ENCODE data around the gene YJEFN3. TPM values are rescaled to one million over a fixed set of nuclear protein-coding genes. Genes with fewer than 3 reads are reported as not detected.

Gene YJEFN3
- total RNA-seq, 1 experiment from 2014 or later, result 7.9 TPM

DNA sequence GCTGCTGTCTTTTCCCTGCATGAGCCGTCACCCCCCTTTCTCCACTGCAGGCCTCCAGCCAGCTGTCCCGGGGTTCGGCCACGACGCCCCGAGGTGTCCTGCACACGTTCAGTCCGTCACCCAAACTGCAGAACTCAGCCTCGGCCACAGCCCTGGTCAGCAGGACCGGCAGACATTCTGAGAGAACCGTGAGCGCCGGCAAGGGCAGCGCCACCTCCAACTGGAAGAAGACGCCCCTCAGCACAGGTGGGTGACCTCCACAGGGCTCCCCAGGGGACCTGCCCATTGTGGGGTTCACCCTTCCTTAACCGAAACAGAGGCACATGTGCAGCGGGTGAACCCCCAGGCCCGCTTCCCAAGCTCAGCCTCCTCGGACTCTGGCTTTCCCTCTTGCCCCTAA, 26.4 kb upstream of the YJEFN3 start:
- no peaks in the 10 kb centered on the region for H4K20me1 ChIP-seq (ENCODE audit: insufficient read depth, low read depth, low read length)
- no peak overlapping the region for H3K4me3 ChIP-seq (ENCODE audit: low read length)
- H3K36me3 ChIP-seq (ENCODE audit: insufficient read depth, low read length), result 0 out of 2 replicates have a peak, but pooled peaks cover 10% of the 10 kb centered on the region
- no peak overlapping the region for H3K9ac ChIP-seq (ENCODE audit: low read length)
- H3K27me3 ChIP-seq (ENCODE audit: low read length), result no peaks in the 10 kb centered on the region
- H3K4me2 ChIP-seq (ENCODE audit: low read depth, low read length, poor library complexity, severe bottlenecking), result no peak overlapping the region
- H3K79me2 ChIP-seq (ENCODE audit: low read length), result no peaks in the 10 kb centered on the region
- H3K9me3 ChIP-seq (ENCODE audit: low read length), result no peaks in the 10 kb centered on the region
- no peak for DNase-seq
- H3K27ac ChIP-seq (ENCODE audit: low read length), result no peak overlapping the region
- H3K4me1 ChIP-seq (ENCODE audit: low read length), result no peaks in the 10 kb centered on the region
- H3K9me2 ChIP-seq (replicated peaks; ENCODE audit: insufficient read depth, low read length), result no peaks in the 10 kb centered on the region
- no peak overlapping the region for H2AFZ ChIP-seq (ENCODE audit: low read length)

DNA sequence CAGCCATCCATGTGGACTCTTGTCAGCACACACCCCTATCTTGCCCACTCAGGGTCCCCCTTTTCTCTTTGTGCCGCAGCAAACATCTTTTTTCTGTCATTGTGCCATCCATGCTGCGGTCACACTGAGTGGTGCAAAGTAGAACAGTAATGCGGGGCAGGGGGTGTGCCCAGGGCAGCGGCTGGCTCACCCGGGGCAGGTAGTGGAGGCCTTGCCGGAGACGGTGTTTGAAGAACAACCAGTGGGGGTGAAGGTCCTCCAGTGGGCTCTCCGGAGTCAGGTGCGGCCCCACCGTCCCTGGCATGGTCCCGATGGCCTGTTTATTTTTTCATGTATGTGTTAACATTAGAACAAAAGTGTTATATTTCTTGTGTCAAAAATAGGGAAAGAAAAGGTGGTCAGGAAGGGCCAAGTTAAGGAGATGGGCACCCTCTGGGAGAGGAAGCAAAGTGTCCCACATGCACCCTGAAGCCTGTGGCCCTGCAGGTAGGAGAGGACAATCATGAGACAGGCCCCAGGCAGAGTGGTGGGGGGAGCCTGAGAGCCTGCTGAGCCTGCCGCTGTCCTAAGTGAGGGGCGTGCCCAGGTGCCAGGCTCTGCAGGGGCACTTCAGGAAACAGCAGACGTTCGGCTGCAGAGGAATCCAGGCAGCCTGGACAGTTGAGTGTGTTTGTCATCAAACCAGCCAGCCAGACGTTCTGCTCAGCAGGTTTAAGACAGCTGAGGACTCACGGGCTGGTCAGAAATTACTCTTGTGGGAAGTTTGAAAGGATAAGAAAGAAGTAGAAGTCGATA, 25.7 kb upstream of the YJEFN3 start:
- Histone ChIP-seq H3K9ac (ENCODE audit: low read length) (no peak overlapping the region), H3K4me2 (ENCODE audit: low read depth, low read length, poor library complexity, severe bottlenecking) (no peak overlapping the region)

DNA sequence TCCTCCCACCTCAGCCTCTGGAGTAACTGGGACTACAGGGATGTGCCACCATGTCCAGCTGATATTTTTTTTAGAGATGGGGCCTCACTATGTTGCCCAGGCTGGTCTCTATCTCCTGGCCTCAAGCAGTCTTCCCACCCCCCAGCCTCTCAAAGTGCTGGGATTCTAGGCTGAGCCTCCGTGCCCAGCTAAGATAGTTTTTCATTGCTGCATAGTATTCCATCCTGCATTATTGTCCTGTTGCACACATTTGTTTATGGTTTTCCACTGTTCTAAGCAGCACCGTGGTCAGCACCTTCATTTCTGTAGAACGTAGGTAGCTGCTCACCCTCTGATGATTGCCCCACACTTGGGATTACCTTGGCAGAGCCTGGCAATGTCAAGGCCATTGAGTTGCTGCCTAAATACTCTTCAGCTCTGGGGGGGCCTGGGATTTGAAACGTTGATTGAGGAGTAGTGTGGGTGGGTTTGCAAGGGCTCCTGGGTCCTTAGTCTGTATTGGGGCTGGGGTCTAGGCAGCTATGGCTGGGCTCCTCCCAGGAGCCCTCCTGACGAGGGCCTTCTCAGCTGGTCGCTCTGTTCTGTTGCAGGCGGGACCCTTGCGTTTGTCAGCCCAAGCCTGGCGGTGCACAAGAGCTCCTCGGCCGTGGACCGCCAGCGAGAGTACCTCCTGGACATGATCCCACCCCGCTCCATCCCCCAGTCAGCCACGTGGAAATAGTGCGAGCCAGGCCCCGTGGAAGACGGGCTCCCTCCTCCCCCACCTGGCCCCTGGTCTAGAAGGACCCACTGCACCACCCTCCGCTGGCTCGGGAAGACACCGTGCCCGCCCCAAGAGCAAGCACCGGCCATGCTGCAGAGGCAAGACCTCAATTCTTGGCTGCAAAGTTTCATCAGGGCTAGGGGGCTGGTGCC, 23.7 kb upstream of the YJEFN3 start:
- H3K9me2 ChIP-seq (replicated peaks; ENCODE audit: insufficient read depth, low read length), result no peaks in the 10 kb centered on the region
- H3K27ac ChIP-seq (ENCODE audit: low read length), result no peak overlapping the region
- H3K79me2 ChIP-seq (ENCODE audit: low read length), result no peaks in the 10 kb centered on the region
- no peaks in the 10 kb centered on the region for H4K20me1 ChIP-seq (ENCODE audit: insufficient read depth, low read depth, low read length)
- no peak overlapping the region for H3K4me2 ChIP-seq (ENCODE audit: low read depth, low read length, poor library complexity, severe bottlenecking)
- H3K36me3 ChIP-seq (ENCODE audit: insufficient read depth, low read length), result 0 out of 2 replicates have a peak, but pooled peaks cover 10% of the 10 kb centered on the region
- no peaks in the 10 kb centered on the region for H3K9me3 ChIP-seq (ENCODE audit: low read length)
- no peak overlapping the region for H3K9ac ChIP-seq (ENCODE audit: low read length)
- no peak overlapping the region for H2AFZ ChIP-seq (ENCODE audit: low read length)
- H3K27me3 ChIP-seq (ENCODE audit: low read length), result no peaks in the 10 kb centered on the region
- no peak for DNase-seq
- no peaks in the 10 kb centered on the region for H3K4me1 ChIP-seq (ENCODE audit: low read length)
- H3K4me3 ChIP-seq (ENCODE audit: low read length), result no peak overlapping the region

More for the DNA sequence above, 25.7 kb upstream of the YJEFN3 start:
- Histone ChIP-seq H3K9me2 (replicated peaks; ENCODE audit: insufficient read depth, low read length) (no peaks in the 10 kb centered on the region), H4K20me1 (ENCODE audit: insufficient read depth, low read depth, low read length) (no peaks in the 10 kb centered on the region), H3K4me1 (ENCODE audit: low read length) (no peaks in the 10 kb centered on the region), H3K9me3 (ENCODE audit: low read length) (no peaks in the 10 kb centered on the region), H3K27me3 (ENCODE audit: low read length) (no peaks in the 10 kb centered on the region), H3K79me2 (ENCODE audit: low read length) (no peaks in the 10 kb centered on the region), H3K4me3 (ENCODE audit: low read length) (no peak overlapping the region), H3K27ac (ENCODE audit: low read length) (no peak overlapping the region), H2AFZ (ENCODE audit: low read length) (no peak overlapping the region), H3K36me3 (ENCODE audit: insufficient read depth, low read length) (0 out of 2 replicates have a peak, but pooled peaks cover 10% of the 10 kb centered on the region)
- no peak for DNase-seq

DNA sequence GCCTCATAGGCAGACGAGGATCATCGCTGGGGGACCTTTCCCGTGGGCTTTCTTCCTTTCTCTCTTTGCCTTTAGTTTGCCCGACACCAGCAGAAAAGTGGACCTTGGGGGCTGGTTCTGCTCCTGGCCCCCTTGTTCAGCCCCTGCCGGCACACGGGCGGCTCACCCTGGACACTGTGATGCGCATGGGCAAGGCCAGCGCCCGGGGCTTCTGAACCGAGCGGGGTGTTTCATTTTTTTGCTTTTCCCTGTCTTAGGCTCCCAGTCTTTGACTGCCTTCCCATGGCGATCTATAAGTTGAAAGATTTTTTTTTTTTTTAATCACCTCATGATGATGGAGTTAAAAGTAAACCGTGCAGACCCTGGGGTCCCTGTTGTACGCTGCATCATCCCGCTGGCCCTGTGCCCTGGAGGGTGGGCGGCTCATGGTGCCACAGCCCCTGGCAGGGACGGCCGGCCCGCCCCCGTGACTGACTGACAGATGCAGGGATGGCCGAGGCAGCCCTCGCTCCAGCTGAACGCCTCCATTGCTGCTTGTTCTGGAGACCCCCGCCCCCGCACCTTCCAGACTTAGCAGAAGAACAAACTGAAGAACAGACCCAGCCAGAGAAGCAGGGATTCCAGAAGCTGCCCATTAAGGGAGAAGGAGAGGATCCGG, 22.9 kb upstream of the YJEFN3 start:
- H3K27me3 ChIP-seq (ENCODE audit: low read length), result no peaks in the 10 kb centered on the region
- no peaks in the 10 kb centered on the region for H3K79me2 ChIP-seq (ENCODE audit: low read length)
- H3K9me2 ChIP-seq (replicated peaks; ENCODE audit: insufficient read depth, low read length), result no peaks in the 10 kb centered on the region
- H3K4me3 ChIP-seq (ENCODE audit: low read length), result no peak overlapping the region
- no peak overlapping the region for H2AFZ ChIP-seq (ENCODE audit: low read length)
- no peak overlapping the region for H3K27ac ChIP-seq (ENCODE audit: low read length)
- H3K9me3 ChIP-seq (ENCODE audit: low read length), result no peaks in the 10 kb centered on the region
- H3K4me1 ChIP-seq (ENCODE audit: low read length), result no peaks in the 10 kb centered on the region
- H3K36me3 ChIP-seq (ENCODE audit: insufficient read depth, low read length), result 0 out of 2 replicates have a peak, but pooled peaks cover 10% of the 10 kb centered on the region
- DNase-seq, result no peak
- no peak overlapping the region for H3K4me2 ChIP-seq (ENCODE audit: low read depth, low read length, poor library complexity, severe bottlenecking)
- no peak overlapping the region for H3K9ac ChIP-seq (ENCODE audit: low read length)
- no peaks in the 10 kb centered on the region for H4K20me1 ChIP-seq (ENCODE audit: insufficient read depth, low read depth, low read length)

DNA sequence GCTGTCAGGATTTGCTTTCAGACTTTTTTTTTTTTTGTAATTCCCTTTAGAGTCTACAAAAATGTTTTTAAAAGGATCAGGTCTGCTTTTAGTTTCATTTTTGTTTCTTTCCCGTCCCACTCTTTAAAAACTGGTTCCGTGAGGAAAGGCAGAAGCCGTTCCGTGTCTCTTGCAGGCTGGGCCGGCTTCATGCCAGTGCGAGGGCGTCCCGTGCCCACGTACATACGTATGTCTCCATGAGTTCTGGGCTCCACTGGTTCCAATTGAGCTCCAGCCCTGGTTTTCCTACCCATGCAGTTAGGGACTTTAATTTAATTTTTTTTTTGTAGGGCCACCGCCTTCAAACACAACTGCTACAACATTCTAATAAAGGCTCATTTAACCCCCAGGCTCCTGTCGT, 22.1 kb upstream of the YJEFN3 start:
- DNase-seq, result no peak
- no peak overlapping the region for H3K4me3 ChIP-seq (ENCODE audit: low read length)
- no peaks in the 10 kb centered on the region for H3K79me2 ChIP-seq (ENCODE audit: low read length)
- no peak overlapping the region for H3K4me2 ChIP-seq (ENCODE audit: low read depth, low read length, poor library complexity, severe bottlenecking)
- H3K9ac ChIP-seq (ENCODE audit: low read length), result no peak overlapping the region
- 0 out of 2 replicates have a peak, but pooled peaks cover 10% of the 10 kb centered on the region for H3K36me3 ChIP-seq (ENCODE audit: insufficient read depth, low read length)
- no peaks in the 10 kb centered on the region for H4K20me1 ChIP-seq (ENCODE audit: insufficient read depth, low read depth, low read length)
- no peaks in the 10 kb centered on the region for H3K4me1 ChIP-seq (ENCODE audit: low read length)
- no peaks in the 10 kb centered on the region for H3K9me2 ChIP-seq (replicated peaks; ENCODE audit: insufficient read depth, low read length)
- no peak overlapping the region for H3K27ac ChIP-seq (ENCODE audit: low read length)
- H3K9me3 ChIP-seq (ENCODE audit: low read length), result no peaks in the 10 kb centered on the region
- no peaks in the 10 kb centered on the region for H3K27me3 ChIP-seq (ENCODE audit: low read length)
- H2AFZ ChIP-seq (ENCODE audit: low read length), result no peak overlapping the region

DNA sequence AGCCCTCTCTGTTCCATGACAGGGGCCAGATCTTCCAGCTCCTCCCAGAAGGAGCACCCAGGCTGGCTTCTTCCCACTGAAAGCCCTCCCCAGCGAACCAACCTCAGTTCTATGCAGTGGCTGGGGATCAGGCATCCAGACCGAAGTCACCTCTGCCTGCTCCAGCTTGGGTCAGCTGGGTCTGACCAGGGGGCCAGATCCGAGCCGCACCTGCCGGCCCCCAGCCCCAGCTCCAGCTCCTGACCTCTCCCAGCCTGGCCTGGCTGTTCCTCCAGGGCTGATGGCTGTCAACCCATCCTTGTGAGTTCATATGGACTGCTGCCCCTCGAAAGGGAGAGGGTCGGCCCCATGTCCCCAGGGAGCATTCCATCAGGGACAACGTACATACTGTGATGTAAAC, 21.4 kb upstream of the YJEFN3 start:
- Histone ChIP-seq H3K9me2 (replicated peaks; ENCODE audit: insufficient read depth, low read length) (no peaks in the 10 kb centered on the region), H3K36me3 (ENCODE audit: insufficient read depth, low read length) (0 out of 2 replicates have a peak, but pooled peaks cover 10% of the 10 kb centered on the region), H3K9ac (ENCODE audit: low read length) (no peak overlapping the region), H3K79me2 (ENCODE audit: low read length) (no peaks in the 10 kb centered on the region), H3K4me3 (ENCODE audit: low read length) (no peak overlapping the region), H3K4me2 (ENCODE audit: low read depth, low read length, poor library complexity, severe bottlenecking) (no peak overlapping the region), H3K27ac (ENCODE audit: low read length) (no peak overlapping the region), H3K4me1 (ENCODE audit: low read length) (no peaks in the 10 kb centered on the region), H4K20me1 (ENCODE audit: insufficient read depth, low read depth, low read length) (no peaks in the 10 kb centered on the region), H3K9me3 (ENCODE audit: low read length) (no peaks in the 10 kb centered on the region), H3K27me3 (ENCODE audit: low read length) (no peaks in the 10 kb centered on the region), H2AFZ (ENCODE audit: low read length) (no peak overlapping the region)
- no peak for DNase-seq

DNA sequence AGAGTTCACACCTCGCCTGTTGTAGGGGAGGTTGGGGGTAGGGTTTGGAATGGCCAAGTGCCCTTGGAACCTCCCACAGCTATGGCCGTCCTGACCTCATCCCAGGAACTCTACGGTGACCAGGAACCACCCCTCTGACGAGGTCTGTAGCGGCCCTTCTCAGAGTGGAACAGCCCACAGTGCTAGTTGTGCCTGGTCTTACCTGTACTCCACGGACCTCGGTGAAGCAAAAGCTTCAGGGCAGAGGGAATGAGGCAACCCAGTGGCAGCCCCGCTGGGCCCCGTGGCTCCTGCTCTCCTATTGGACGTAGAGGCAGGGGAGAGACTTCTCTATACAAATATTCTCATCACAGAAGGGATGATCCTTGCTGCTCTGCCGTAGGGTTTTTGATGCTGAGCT, 20.5 kb upstream of the YJEFN3 start:
- Histone ChIP-seq H3K36me3 (ENCODE audit: insufficient read depth, low read length) (0 out of 2 replicates have a peak, but pooled peaks cover 9% of the 10 kb centered on the region), H3K27me3 (ENCODE audit: low read length) (no peaks in the 10 kb centered on the region), H2AFZ (ENCODE audit: low read length) (no peak overlapping the region), H3K4me3 (ENCODE audit: low read length) (no peak overlapping the region), H3K9ac (ENCODE audit: low read length) (no peak overlapping the region), H3K4me1 (ENCODE audit: low read length) (no peaks in the 10 kb centered on the region), H3K9me2 (replicated peaks; ENCODE audit: insufficient read depth, low read length) (no peaks in the 10 kb centered on the region), H4K20me1 (ENCODE audit: insufficient read depth, low read depth, low read length) (no peaks in the 10 kb centered on the region), H3K27ac (ENCODE audit: low read length) (no peak overlapping the region), H3K79me2 (ENCODE audit: low read length) (no peaks in the 10 kb centered on the region), H3K4me2 (ENCODE audit: low read depth, low read length, poor library complexity, severe bottlenecking) (no peak overlapping the region), H3K9me3 (ENCODE audit: low read length) (no peaks in the 10 kb centered on the region)
- DNase-seq, result no peak

DNA sequence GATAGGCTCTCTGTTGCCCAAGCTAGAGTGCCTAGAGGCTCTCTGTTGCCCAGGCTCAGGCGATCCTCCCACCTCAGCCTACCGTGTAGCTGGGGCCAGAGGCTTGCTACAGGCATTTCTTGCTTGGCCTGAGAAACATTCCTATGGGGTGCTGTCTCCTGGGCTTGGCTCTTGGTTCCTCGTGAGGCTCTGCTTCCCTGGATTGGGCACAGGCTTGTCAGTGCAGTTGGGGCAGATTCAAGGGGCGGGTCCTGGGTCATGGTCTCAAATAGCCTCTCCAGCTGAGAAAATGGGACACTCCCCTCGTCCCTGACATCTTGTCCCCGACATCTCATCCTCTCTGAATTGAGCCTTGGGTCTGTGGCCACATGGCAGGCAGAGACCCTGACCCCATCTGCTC, 18.3 kb upstream of the YJEFN3 start:
- Histone ChIP-seq H3K27me3 (ENCODE audit: low read length) (no peaks in the 10 kb centered on the region), H3K4me3 (ENCODE audit: low read length) (no peak overlapping the region), H3K9me3 (ENCODE audit: low read length) (no peaks in the 10 kb centered on the region), H3K36me3 (ENCODE audit: insufficient read depth, low read length) (no peaks in the 10 kb centered on the region), H3K4me1 (ENCODE audit: low read length) (peaks cover 5% of the 10 kb centered on the region), H3K9ac (ENCODE audit: low read length) (no peak overlapping the region), H3K27ac (ENCODE audit: low read length) (no peak overlapping the region), H3K4me2 (ENCODE audit: low read depth, low read length, poor library complexity, severe bottlenecking) (no peak overlapping the region), H3K79me2 (ENCODE audit: low read length) (no peaks in the 10 kb centered on the region), H3K9me2 (replicated peaks; ENCODE audit: insufficient read depth, low read length) (no peaks in the 10 kb centered on the region), H2AFZ (ENCODE audit: low read length) (no peak overlapping the region), H4K20me1 (ENCODE audit: insufficient read depth, low read depth, low read length) (no peaks in the 10 kb centered on the region)
- DNase-seq, result no peak
